ENCODE data around the gene PPP1R16B. TPM values are rescaled to one million over a fixed set of nuclear protein-coding genes. Genes with fewer than 3 reads are reported as not detected.

Gene PPP1R16B
- total RNA-seq, 4 donors from 2014 or later, result 0.99 to 6.7 (median 3.6) TPM

DNA sequence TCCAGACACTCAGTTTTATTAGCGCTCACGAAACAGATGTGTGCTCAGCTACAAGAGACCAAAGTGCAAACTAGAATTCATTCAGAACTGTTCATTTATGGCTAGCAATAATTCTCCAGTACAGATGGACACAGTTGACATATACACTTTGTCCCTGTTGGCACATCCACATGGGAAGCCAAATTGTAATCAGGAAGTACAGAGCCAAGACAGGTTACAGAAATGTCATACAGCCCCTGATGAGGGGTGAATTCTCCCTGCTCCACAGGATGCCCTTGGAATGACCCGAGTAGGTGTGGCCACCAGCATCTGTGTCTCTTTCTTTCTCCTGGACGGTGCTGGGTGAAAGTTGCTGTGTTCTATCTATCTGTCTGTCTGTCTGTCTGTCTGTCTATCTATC lies 164.2 kb downstream of the PPP1R16B start:
- WGBS, 2 donors, result 79 to 81% methylated on average over 4 of the region's 4 CpGs
- H3K4me3 ChIP-seq, result no peak overlapping the region
- H3K27me3 ChIP-seq, result no peaks in the 10 kb centered on the region
- H3K4me1 ChIP-seq, result peaks cover 0 to 44% (median 7%) of the 10 kb centered on the region in 3 donors
- DNase-seq, result no peak
- peaks cover 0 to 47% (median 7%) of the 10 kb centered on the region in 3 donors for H3K36me3 ChIP-seq
- peak overlapping the region; percentile 1 to 70 (median 34) for H3K27ac ChIP-seq
- intact Hi-C loops (cut with DNase I), result no loop called here
- H3K9me3 ChIP-seq, result no peaks in the 10 kb centered on the region
- TF ChIP-seq, protein P1, sequence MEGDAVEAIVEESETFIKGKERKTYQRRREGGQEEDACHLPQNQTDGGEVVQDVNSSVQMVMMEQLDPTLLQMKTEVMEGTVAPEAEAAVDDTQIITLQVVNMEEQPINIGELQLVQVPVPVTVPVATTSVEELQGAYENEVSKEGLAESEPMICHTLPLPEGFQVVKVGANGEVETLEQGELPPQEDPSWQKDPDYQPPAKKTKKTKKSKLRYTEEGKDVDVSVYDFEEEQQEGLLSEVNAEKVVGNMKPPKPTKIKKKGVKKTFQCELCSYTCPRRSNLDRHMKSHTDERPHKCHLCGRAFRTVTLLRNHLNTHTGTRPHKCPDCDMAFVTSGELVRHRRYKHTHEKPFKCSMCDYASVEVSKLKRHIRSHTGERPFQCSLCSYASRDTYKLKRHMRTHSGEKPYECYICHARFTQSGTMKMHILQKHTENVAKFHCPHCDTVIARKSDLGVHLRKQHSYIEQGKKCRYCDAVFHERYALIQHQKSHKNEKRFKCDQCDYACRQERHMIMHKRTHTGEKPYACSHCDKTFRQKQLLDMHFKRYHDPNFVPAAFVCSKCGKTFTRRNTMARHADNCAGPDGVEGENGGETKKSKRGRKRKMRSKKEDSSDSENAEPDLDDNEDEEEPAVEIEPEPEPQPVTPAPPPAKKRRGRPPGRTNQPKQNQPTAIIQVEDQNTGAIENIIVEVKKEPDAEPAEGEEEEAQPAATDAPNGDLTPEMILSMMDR (IDR thresholded peaks at IDR 0.05), result no peak
- TF ChIP-seq POLR2A (IDR thresholded peaks at IDR 0.05), result no peak

DNA sequence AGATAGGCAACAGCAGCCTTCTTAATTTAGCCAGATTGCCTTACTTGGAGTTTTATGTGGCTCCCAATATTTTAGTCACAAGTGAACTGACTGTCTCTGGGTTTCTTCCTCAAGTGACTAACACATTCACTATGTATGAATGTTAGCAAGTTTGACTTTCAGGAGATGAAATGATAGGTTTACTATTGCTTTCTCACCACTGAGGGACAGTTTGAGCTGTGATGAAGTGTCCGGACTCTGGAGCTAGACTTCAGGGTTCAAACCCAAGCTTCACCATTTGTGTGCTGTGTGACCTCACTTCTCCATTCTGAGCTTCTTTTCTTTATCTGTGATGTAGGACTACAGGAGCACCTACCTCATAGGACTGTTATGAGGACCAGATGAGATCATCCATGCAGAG lies 164.8 kb downstream of the PPP1R16B start:
- H3K4me1 ChIP-seq, result peaks cover 0 to 49% (median 7%) of the 10 kb centered on the region in 3 donors
- H3K4me3 ChIP-seq, result no peak overlapping the region
- H3K27me3 ChIP-seq, result no peaks in the 10 kb centered on the region
- WGBS, 2 donors, result 83 to 100% methylated on average over 1 of the region's 1 CpG
- intact Hi-C loops (cut with DNase I), result no loop called here
- H3K9me3 ChIP-seq, result no peaks in the 10 kb centered on the region
- peaks cover 0 to 41% (median 7%) of the 10 kb centered on the region in 3 donors for H3K36me3 ChIP-seq
- no peak for DNase-seq
- TF ChIP-seq, protein P1 (IDR thresholded peaks at IDR 0.05), result no peak
- no peak for TF ChIP-seq POLR2A (IDR thresholded peaks at IDR 0.05)
- peak overlapping the region in 3 of 4 donors; percentile 32 to 70 (median 58) for H3K27ac ChIP-seq

Small RNAs within 50 kb of the gene (small RNA-seq; reads per million reads assigned to genes)
- gene AL023803.1, result 0 to 0.18 (median 0) reads per million in 4 donors

Other genes starting within 250 kb of the PPP1R16B start
- not detected for gene ADIG, start 224.5 kb upstream of the PPP1R16B start, total RNA-seq
- gene ARHGAP40, start 203.9 kb upstream of the PPP1R16B start, total RNA-seq, result 10 to 100 TPM in 3 of 4 donors, 1 to 10 TPM in 1; 4.7 to 14.8 (median 12.4) TPM
- gene SLC32A1, start 81.2 kb upstream of the PPP1R16B start, total RNA-seq, result not detected
- gene ACTR5, start 57.2 kb upstream of the PPP1R16B start, total RNA-seq, result 10 to 100 TPM in 1 of 4 donors, 1 to 10 TPM in 3; 7.0 to 12.2 (median 8.9) TPM
- gene FAM83D, start 120.7 kb downstream of the PPP1R16B start, total RNA-seq, result 100 to 1,000 TPM in 1 of 4 donors, 10 to 100 TPM in 3; 53.8 to 105 (median 81.9) TPM
- gene DHX35, start 156.6 kb downstream of the PPP1R16B start, total RNA-seq, result 10 to 100 TPM in 2 of 4 donors, 1 to 10 TPM in 2; 4.4 to 14.7 (median 10.8) TPM